GM13977 (cell line): ENCODE data around the gene MDH1.
"Not testable (repeated sequence)": the region's sequence is repeated elsewhere in the genome, so short reads cannot be mapped to it uniquely, and the experiment has no call there.

Source experiments
- DNase-seq: peaks from one replicate; pipeline ENCODE4 v3.0.0; 2012; ENCODE audit warnings: low spot score
- in situ Hi-C: fragments of 300-500 bp; cut with MboI; formaldehyde crosslinking; loops from one replicate; pipeline ENCODE4 v1.12.0; 2022; ENCODE audit warnings: low sequenced_read_pairs, low pct_unique_long_range_greater_than_20kb, mixed read lengths, inconsistent platforms; ENCODE audit not compliant: unreplicated experiment
- TF ChIP-seq, protein P1 (sequence below): IDR thresholded peaks from 2 replicates; pipeline ENCODE4 v1.5.1; 2012; ENCODE audit warnings: mild to moderate bottlenecking, control low read depth; ENCODE audit not compliant: insufficient read depth; ENCODE audit errors: extremely low read depth, missing control alignments

MDH1 gene

DNA sequence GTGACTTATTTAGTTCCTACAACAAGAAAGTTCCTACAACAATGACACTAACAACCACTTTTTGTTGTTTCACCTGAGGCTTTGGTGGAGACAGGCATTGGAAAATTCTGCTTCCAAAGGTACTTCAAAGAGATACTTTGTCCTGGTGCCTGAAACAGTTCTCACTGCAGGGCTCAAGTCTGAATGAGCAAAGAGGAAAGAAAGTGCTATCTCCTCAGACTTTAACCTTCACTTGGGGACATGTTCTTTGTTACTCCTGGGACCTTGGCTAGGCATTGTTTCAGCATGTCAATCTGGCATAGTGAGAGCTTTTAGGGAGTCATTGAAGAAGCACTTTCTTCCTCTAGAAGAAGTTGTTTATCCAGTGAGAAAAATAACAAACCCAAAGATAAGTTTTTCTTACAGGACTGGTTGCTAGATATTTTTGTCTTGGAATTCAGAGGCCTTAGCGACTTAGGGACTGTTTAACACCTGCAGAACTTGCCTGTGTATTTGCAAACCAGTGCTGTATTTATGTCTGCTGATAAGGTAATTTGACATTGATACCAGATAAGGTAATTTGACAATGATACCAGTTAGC is 12.2 kb downstream of the MDH1 start:
- in situ Hi-C loops: no loop called here
- DNase-seq: no peak
- TF ChIP-seq, protein P1, sequence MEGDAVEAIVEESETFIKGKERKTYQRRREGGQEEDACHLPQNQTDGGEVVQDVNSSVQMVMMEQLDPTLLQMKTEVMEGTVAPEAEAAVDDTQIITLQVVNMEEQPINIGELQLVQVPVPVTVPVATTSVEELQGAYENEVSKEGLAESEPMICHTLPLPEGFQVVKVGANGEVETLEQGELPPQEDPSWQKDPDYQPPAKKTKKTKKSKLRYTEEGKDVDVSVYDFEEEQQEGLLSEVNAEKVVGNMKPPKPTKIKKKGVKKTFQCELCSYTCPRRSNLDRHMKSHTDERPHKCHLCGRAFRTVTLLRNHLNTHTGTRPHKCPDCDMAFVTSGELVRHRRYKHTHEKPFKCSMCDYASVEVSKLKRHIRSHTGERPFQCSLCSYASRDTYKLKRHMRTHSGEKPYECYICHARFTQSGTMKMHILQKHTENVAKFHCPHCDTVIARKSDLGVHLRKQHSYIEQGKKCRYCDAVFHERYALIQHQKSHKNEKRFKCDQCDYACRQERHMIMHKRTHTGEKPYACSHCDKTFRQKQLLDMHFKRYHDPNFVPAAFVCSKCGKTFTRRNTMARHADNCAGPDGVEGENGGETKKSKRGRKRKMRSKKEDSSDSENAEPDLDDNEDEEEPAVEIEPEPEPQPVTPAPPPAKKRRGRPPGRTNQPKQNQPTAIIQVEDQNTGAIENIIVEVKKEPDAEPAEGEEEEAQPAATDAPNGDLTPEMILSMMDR: no peak

DNA sequence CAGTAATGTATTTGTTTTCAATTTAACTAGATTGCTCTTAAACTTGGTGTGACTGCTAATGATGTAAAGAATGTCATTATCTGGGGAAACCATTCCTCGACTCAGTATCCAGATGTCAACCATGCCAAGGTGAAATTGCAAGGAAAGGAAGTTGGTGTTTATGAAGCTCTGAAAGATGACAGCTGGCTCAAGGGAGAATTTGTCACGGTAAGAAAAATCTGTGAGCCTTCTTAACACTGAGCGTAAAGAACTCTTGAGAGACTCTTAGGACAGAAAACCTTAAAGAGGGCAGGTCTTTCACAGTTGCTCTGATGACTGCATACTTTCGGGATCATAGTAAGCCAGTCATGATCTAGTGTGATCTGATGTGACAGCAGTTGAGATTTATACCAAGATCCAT is 15.9 kb downstream of the MDH1 start:
- no peak for DNase-seq
- in situ Hi-C loops: no loop called here
- TF ChIP-seq, protein P1: no peak

DNA sequence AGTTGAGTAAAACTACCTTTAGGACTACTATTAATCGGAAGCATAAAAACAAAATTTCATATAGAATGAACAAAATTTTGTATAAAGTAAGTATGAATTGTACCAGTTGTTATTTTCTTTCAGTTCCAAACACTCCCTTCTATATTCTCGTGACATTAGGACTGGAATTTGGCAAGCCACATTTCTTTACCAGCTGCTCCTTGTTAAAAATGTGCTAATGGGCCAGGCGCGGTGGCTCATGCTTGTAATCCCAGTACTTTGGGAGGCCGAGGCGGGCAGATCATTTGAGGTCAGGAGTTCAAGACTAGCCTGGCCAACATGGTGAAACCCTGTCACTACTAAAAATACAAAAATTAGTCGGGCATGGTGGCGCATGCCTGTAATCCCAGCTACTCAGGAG is 20.1 kb downstream of the MDH1 start:
- in situ Hi-C loops, DNase-seq: not testable (repeated sequence)

DNA sequence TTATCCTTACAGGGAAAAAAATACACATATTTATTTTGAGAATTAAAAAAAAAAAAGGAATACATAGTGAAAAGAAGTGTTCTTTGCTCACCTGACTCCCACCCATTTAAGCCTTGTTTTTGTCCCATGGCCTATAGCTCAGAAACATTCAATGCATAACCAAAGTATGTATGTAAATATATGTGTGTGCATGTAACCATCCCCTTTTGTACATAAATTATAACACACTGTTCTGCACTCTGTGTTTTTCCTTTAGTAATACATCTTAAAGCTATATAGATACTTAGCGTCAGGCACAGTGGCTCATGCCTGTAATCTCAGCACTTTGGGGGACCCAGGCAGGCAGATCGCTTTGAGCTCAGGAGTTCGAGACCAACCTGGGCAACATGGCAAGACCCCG is 21.8 kb downstream of the MDH1 start:
- no peak for DNase-seq
- TF ChIP-seq, protein P1: no peak
- in situ Hi-C loops: no loop called here

DNA sequence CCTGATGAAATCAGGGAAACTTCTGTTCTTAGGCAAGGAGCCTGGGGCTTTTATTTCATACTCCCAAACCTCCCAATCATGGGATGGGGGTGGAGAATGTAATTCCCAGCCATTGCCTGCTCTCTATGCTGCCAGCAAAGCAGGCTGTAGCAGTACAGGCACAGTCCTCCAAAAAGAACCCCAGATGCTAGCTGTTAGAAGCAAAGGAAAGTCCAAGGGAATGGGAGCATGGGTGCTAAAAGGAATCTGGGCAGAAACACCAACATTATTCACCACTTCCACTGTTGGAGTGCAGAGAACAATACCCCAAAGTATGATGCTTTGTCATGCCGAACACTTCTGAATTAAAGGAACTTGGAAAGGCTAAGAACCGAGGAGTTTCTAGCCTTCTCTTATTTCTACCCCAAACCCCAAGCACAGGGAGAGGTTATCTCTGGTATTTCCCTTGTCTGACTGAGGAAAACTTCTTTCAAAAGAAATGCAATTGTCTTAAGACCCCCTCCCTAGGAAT is 24.7 kb downstream of the MDH1 start:
- TF ChIP-seq, protein P1: no peak
- no peak for DNase-seq
- in situ Hi-C loops: no loop called here

DNA sequence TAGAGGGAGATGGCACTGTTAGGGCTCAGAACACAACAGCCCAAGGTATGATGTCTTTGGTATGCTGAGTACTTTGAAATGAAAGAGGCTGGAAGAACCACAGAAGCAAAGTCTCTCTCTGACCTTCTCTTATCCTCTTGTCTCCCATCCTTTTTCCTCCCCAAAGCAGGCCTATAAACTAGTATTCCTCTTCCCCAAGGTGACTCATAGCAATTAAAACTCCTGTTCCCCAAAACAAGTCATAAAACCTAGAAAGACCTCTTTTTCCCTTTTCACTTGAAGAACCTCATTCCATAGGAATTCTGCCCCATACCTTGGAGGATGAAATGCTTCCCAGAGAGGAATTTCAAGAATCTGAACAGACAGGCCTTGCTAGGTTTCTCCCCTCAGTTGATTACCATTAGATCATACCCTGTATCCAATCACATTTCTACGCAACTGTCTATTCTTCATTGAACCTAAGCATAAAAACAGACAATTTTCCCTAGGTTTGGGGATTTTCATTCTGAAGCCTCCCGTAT is 25.7 kb downstream of the MDH1 start:
- in situ Hi-C loops: no loop called here
- no peak for DNase-seq
- TF ChIP-seq, protein P1: no peak

DNA sequence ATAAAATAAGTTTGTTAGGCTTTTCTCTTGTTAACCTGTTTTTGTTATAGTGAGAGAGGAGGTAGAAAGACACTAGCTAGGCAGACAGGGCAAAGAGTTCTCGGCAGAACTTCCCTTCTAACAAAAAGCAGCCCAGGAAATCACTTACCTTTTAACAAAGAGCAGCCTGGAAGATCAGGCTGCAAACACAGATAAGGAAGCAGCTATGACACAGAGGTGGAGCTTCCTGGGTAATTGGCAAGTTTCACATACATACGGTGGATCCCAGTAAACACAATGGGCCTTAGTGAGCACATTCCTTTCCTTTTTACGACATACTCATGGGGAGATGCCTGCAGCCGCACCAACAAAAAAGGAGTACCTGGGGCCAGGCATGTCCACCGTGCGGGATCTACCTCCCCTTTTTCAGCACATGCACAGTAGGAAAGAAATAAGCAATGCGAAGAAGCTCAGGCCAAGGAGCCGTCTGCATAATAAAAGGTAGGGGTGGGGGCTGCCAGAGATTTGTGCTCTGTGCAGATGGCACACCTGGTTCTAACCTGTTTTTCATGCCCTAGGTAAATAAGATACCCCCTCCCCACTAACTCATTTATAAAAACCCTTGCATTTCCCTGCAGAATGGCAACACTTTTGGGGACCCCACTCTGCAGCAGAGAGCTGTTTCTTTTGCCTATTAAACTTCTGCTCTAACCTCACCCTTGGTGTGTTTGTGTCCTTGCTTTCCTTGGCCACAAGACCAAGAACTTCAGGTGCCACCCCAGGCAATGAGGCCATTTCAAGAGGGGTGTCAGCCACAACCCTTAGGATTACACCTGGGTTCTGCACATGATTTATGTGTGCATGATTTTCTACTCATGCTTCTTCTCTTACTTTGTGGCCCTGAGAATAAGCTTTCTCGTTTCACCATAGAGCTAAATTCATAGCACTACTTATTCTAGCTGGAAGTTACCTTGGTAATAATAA is 26.5 kb downstream of the MDH1 start:
- DNase-seq: no peak
- TF ChIP-seq, protein P1: no peak
- in situ Hi-C loops: no loop called here
